GM21515 (cell line): Measurements from ENCODE around the gene GRID1.

Experiments
- ATAC-seq: cut with Tn5 transposase; IDR thresholded peaks from one replicate; pipeline ENCODE4 v1.9.1; 2021; ENCODE audit not compliant: unreplicated experiment

GRID1 gene

DNA sequence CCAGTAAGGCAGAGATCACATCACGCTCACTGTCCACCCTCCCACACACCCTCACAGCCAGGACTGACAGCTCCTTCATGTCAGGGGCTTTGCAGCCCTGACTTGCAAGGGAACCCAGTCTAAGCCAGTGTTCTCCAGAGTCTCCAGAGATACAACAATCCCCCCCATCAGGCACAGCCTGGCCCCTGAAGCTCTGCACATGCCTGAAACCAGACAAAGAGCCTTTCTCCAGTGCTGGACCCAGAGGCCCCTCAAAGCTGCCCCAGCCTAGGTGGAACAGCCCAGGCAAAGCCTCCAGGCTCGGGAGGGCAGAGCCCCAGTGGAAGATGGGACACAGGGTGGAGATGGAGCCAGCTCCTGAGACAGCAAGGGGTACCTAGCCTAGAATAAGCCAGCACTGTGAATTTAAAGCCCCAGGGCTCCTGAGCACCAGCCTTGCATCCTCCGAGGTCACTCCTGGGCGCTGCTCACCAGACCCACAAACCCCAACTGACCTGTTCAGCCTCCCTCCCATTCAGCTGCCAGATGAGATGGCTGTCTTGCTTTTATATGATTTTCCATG, 50.2 kb downstream of the GRID1 start:
- ATAC-seq, result no peak

DNA sequence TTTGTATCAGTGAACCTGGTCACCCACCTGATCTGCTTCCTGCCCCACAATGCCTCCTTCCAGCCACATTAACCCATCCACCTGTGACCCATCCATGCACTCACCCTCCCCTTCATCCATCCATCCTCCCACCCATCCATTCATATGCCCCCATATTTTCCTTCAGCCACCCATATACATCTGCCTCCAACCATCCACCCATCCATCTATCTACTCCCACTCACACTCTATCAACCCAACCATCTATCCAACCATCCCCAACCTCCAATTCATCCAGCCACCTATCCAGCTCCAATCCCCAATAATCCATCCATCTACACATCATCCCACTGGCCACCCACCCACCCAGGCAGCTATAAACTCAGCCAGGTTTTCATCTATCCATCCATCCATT, 51.0 kb downstream of the GRID1 start:
- ATAC-seq, result no peak

DNA sequence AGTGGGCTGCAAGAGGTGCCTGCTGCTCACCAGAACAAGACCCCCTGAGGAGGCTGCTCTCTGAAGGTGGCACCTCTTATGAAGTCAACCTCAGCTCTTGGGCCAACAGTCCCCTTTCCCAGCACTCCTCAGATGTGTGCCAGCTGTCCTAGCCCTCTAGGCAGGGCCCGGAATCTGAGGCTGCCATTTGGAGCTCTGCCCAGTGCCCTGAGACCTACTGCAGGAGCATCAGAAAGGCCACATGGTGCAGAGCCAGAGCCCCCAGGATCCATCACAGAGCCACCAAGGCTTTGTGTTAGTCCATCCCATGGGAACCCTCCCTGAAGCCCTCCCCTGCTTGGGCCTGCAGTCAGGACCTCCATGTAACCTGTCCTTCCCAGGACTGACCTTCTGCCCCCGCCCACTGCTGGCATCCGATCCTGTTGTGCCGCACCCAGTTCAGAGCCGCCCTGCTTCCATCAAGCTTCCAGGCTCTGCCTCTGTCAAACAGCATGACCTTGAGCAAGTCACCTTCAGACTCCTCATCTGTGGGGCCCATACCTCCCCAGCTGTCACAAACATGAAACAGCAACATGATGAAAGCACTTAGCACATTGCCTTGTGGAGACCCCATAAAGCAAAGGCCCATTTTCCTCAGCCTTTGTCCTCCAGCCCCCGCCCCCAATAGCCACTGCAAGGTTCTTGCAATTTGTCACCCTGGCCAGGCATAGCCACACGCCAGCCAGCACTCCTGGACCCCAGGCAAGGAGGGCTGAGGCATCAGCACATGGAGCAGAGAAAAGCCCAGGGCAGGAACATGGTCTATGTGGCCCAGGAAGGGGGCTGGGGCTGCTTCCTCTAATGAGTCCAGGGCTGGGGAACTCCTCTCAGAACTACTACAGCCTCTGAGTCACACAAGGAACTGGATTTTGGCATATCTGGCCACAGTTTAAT, 51.7 kb downstream of the GRID1 start:
- ATAC-seq, result no peak

DNA sequence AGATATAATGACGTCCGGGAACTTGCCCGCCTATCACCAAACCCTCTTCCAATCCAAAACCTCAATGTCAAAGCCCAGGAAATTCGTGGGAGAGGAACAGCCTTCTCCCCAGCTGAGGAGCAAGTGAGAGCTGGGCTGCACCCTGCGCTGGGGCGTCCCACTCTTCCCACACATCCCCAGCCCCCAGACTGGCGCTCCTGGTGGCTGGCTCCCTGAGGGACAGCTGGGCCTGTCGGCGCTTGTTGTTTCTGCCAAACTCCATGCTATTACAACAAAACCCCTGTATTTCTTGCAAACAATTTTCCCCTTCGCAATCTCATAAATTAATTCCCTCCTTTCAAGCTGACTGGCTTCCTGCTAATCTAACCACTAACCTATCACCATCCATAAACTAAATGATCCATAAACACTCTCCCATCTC, 53.0 kb downstream of the GRID1 start:
- ATAC-seq, result no peak

DNA sequence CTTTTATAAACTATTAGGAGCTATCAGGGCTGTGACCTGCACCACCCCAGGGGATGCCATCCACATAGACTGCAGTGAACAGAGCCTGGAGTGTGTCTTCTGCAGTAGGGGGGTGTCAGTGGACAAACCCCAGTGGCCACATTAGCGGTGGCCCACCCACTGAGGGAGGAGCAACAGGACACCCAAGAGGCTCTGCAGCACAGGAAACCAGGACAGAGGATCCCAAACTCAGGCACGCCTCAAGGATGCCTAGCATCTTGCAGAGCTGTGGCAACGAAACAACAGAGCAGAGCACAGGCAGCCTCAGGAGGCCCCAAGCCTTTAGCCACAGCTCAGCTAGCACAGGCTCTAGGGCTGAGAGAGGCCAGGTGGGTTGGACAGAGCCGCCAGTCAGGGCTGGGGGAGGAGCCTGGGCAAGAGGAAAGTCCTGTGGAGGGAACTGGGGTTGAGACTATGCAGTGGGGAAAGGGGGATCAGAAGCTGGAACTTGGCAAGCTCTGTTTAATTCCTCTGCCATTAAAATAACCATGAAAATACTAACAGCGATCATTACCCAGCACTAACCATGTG, 53.8 kb downstream of the GRID1 start:
- ATAC-seq, result no peak

DNA sequence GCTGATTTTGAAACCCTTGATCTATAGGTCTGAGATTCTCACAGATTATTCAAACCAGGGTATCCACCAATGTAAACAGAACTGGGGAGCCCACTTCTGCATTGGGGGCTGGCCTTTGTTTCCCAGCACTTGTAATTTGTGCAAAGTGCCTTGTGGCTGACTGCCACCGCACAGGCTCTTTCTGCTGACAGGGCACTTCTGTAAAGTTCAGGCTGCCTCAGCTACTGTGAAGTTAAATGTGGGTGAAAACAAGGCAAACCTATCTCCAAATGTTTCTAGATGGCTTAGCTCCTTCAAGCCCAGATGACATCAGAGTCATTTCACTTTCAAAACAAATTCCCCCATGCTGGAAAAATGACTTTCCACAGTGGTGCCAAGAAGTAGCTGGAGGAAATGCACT, 54.7 kb downstream of the GRID1 start:
- no peak for ATAC-seq

DNA sequence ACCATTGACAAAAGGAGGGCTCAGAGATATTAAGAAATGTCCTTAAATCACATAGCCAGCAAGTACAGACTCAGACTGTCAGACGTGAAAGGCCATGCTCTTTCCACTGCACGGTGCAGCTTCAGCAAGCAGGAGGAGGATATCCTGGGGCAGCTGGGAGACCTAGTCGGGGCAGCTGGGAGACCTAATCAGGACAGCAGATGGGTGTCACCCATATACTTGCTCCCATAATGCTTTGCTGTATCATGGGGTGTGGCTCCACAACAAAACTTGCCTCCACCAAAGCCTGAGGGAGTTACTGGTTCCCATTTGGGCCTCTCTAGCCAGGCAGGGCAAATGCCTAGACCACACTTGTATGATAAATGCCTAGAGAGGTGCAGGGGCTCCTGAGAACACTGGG, 55.4 kb downstream of the GRID1 start:
- no peak for ATAC-seq

DNA sequence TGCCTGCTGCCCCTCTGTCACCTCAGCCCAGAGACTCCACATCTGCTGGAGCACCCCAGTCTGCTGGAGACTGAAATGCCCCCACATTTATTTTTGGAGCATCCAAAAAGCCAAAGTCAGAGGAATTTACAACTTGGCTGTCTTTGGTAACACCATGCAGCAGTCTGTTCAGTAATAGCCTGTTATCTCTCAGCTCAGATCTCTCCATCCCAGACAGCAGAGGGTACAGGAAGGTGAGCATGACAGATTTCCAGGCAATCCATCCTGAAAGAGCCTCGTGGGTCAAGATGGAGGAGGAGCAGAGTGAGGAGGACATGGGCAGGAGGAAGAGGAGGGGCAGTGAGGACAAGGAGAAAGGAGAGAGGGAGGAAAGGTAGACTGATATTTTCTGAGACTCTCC, 55.9 kb downstream of the GRID1 start:
- ATAC-seq, result no peak

DNA sequence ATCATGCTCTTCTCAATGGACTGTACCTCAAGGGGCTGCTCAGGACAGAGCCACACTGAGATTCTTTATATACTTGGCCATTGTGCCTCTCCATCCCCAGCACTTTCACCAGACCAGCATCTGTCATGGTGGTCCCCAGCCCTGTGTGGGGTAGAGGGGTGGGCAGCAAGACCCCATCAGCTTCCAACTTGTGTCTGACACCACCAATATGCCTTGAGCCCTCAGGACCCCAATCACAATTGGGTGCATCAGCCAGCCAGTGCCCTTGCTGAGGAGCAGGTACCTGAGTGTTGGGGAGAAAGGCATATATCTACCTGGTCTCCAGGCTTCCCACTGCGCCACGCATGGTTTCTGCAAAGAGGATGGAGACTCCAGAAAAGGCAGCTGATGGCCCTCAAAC, 56.3 kb downstream of the GRID1 start:
- ATAC-seq, result no peak

DNA sequence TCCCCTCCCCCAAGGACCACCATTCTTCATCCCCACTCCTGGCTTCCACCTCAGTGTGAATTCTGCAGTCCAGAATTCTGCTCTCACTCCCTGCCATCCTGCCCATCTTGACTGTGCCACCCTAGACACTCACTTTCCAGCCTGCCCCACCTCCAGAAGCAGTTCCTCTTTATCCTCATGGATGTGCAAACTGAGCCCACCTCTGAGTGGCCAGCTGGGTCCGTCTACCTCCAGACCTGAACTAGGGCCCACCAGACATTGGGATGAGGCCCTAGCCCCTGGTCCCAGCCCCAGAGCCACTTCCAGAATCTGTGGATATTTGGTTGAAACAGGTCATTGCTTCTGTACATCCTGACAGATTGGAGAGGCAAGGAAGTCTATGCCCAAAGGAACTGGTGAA, 58.5 kb downstream of the GRID1 start:
- no peak for ATAC-seq

DNA sequence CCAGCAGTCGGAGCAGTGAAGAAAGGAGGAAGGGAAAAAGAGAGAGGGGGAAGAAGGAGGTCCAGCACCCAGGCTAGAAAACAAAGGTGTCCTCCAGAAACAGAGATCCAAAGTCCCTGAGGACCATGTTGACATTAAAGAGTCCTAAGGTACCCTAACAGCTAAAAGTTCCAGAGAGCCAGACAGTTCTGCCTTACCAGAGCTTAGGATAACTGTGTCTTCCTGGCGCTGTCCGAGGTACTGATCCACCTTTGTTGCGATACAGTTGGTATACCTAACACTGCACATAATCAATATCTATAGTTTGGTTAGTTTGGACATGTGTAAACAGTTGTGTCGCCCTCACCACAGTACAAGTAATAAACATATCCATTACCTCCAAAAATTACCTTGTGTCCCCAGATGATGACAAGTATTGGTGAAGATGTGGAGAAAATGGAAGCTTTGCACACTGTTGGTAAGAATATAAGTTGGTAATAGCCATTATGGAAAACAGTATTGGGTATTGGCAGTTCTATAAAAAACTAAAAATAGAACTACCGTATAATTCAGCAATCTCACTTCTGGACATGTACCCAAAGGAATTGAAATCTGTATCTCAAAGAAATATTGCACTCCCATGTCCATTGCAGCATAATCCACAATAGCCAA, 59.8 kb downstream of the GRID1 start:
- no peak for ATAC-seq

DNA sequence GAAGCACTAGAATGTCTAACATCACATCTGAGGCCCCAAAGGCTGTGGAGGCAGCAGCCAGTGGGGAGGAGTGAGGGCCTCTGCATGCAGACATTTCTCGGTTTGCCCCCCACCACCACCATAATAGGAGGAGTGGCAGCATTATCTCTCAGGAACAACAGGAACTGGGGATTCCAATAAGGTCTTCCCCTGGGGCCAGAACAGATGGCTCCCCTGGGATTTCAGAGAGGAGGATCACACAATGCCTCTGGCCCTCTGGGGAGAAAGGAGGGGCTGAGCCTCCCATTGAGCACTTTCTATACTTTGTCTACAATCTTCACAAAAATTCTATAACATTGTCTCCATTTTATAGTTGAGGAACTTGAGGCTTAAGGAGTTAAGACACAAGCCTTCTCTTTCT, 61.1 kb downstream of the GRID1 start:
- ATAC-seq, result no peak

DNA sequence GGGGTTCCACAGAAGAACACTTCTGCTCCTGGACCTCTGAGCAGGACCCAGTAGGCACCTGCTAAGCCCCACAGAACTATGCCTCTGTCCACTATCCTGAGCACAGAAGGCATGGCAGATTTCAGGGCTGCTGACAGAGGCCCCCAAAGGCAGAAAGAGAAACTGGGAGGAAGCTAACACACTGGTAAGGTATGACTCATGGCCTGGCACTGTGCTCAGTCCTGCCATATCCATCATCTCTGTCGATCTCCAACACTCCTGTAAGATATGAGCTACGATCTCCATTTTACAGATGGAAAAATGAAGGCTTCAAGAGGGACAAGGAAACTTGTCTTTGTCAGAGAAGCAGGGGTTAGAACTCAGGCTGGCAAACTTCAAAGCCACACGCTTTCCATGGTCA, 62.2 kb downstream of the GRID1 start:
- no peak for ATAC-seq

DNA sequence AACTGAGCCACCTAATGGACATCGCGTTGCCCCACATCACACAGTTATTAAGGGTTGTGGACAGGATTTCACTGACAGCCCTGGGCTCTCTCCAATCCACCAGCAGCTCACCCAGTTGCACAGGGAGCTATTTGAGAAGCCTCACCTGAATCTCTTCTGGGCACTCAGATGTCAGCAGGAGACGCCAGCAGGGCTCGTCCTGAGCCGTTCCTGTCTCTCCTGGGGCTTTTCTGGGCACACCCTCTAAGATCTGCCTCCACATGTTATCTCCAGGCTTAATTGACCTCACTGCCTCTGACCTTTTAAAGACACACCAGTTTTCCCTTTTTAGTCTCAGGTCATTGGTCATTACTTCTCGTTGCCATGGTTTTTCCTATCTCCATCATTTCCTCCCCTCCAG, 63.0 kb downstream of the GRID1 start:
- ATAC-seq, result no peak

DNA sequence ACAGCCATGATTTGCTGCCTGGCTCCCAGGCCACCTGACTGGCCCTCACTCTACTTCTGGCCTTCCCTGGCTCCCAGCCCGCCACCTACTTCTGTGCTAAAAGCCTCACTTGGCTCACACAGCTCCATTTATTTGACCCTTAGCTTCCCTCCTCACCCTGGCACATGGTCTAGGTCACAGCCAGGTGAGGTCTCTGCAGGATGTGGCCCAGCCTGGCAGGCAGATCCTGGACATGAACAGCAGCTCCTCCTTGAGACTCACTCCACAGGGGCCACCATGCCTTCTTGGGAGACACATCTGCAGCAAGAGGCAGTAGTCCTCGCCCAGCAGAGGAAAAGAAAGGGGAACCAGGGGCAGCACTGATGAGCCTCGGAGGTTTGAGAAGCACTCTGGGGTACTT, 64.6 kb downstream of the GRID1 start:
- ATAC-seq, result no peak

DNA sequence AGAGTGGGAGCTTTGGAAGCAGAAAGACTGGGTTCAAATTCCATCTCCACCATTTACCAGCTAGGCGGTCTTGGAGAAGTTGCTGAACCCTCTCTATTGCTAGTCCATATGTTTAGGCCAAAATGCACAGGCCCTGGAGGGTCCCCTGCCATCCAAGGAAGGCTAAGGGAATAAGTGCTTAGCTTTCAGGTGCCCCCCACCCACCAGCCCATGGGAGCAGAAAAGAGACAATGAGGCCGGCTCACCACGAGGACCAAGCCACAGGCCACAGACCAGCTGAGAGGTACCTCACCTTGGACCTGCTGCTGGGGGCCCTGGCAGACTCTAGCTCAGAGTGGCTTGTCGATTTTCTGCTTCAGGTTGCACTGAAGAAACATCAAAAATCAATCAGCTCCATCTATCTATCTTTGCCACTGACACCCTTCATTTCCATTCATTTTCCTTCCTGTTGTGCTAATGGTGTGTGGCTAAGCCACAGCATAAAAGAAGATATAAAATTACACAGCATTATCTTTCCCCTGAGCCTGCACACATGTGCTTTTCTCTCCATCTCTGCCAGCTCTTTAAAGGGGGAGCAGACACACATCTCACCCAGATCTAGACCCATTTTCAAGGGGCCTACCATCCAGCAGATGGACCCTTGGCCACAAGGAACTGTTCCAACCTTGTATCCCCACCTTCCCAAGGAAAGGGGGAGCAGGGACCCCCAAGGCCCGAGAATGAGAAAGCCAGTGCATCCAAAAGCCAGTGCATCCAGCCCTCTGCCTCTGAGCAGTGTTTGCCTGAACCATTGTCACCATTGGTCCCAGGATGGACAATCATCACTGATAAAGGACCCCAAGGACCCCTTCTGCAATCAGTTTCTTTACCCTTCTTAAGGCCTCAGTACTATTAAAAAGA, 65.4 kb downstream of the GRID1 start:
- ATAC-seq, result no peak

DNA sequence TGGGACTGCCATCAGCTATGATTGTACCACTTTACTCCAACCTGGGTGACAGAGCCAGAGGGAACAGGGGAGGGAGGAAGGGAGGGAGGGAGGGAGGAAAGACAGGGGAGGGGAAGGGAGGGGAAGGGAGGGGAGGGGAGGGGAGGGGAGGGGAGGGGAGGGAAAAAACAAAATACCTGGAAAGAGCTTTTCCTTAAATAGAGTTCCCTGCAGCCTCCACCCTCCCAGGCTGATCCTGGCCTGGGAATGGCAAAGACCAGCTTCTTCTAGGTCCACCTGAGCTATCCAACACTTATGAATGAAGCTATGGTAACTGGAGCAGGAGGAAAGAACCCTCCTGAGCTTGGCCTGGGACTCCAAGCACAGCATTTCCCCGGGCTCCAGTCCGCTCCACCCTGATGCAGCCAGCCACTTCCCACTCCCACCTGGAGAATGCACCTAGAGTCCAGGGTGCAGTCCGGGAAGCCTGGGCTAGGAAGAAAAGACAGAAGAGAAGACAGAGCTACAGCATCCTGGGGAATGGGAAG, 66.1 kb downstream of the GRID1 start:
- ATAC-seq, result no peak

DNA sequence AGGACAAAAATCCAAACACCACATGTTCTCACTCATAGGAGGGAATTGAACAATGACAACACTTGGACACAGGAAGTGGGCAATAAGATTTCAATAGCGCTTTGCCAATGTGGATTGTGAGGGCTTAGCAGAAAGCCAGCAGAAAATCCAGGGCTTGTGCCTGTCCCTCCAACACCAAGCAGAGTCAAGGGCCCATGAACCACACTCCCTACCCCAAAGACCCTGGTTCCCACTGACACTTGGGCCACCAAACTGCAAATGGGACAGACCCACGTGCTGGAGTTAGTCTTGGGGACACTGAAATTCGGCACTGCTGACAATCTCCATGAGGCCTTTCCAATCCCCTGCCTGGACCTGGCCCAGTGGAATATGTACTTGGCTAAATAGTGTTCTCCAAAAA, 67.0 kb downstream of the GRID1 start:
- no peak for ATAC-seq

DNA sequence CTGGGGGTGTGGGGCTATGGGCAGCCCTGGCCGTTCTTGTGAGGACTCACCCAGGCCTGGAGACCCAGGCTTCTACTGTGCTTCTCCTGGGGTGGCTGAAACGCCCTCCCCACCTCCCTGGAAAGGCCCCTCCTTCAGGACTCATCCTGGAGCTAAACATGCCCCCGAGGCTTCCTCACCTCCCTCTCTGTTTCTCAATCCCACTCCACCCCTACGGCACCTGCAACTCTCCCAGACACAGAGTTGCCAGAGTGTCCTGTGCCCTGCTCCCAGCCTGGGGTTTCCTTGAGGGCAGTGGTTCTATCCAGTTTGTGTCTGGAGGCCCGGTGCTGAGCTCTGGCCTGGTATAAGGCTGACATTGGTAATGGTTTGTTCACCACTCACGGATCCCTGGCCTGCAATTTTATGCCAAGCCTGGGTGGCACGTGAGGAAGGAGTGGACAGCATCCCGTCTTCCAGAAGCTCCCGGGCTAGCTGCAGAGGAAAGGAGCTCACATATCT, 68.0 kb downstream of the GRID1 start:
- no peak for ATAC-seq

DNA sequence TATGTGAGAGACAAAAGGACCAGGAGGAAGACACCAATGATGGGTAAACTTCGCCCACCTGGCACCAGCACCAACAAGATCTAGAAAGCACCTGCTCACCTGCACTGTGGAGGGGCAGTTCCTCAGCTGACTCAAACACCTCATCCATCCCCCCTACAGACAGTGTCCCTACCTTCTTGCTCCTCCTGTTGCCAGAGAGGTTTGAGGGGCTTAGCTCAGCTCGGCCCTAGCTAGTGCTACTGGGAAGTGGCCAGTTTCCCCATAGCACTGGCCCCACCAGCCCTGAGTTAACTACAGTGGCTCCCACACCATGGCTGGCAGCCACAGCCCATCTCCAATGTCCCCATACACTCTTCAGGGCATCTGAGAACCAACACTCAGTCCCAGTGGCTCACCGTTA, 70.8 kb downstream of the GRID1 start:
- no peak for ATAC-seq
